ENCODE data around the gene LINGO4. TPM values are rescaled to one million over a fixed set of nuclear protein-coding genes. Genes with fewer than 3 reads are reported as not detected.

The LINGO4 gene
- total and polyA plus RNA-seq, 8 donors = 0.06 to 0.63 (median 0.12) TPM; not detected in 2

GRCh38 chr1:151763990-151764389, 41.2 kb downstream of the LINGO4 start:
- Histone ChIP-seq H3K27me3 (no peaks in the 10 kb centered on the region), H3K4me1 (peaks cover 7 to 15% of the 10 kb centered on the region in 2 donors), H3K9me3 (no peaks in the 10 kb centered on the region), H3K36me3 (peaks cover 4 to 32% of the 10 kb centered on the region in 2 donors), H3K27ac (peak overlapping the region; percentile 80 to 90), H3K4me3 (peak overlapping the region; percentile 67 to 71)
- ATAC-seq = no peak
- intact Hi-C loops (cut with DNase I) = no loop called here
- TF ChIP-seq CTCF (IDR thresholded peaks at IDR 0.05) = no peak
- peak in 1 of 4 donors; percentile 5 for DNase-seq

- no peaks in the 10 kb centered on the region for H3K9me3 ChIP-seq
- H3K36me3 ChIP-seq = peaks cover 4 to 40% of the 10 kb centered on the region in 2 donors
- DNase-seq = peak; percentile 78 to 96 (median 85)
- H3K4me3 ChIP-seq = peak within 1 kb of the TSS; percentile 67 to 71
- peak; percentile 99 for ATAC-seq
- peaks cover 7 to 15% of the 10 kb centered on the region in 2 donors for H3K4me1 ChIP-seq
- intact Hi-C loops (cut with DNase I) = no loop called here
- H3K27ac ChIP-seq = peak within 1 kb of the TSS; percentile 80 to 90
- H3K27me3 ChIP-seq = no peaks in the 10 kb centered on the region
- no peak for TF ChIP-seq CTCF (IDR thresholded peaks at IDR 0.05)
Measured at GRCh38 chr1:151762941-151763921, 42.0 kb downstream of the LINGO4 start, which contains the start of gene MRPL9. Gene MRPL9 (minus strand): TSS chr1:151763496. CDS start chr1:151763479, 17 bp downstream.

GRCh38 chr1:151760597-151761385, 44.4 kb downstream of the LINGO4 start:
- H3K9me3 ChIP-seq = no peaks in the 10 kb centered on the region
- H3K4me3 ChIP-seq = no peak overlapping the region
- ATAC-seq = no peak
- H3K27ac ChIP-seq = no peak overlapping the region
- peaks cover 4 to 51% of the 10 kb centered on the region in 2 donors for H3K36me3 ChIP-seq
- H3K27me3 ChIP-seq = no peaks in the 10 kb centered on the region
- no peak for DNase-seq
- intact Hi-C loops (cut with DNase I) = no loop called here
- peaks cover 7 to 15% of the 10 kb centered on the region in 2 donors for H3K4me1 ChIP-seq
- no peak for TF ChIP-seq CTCF (IDR thresholded peaks at IDR 0.05)

GRCh38 chr1:151759241-151759640, 46.0 kb downstream of the LINGO4 start:
- Histone ChIP-seq H3K36me3 (peaks cover 4 to 56% of the 10 kb centered on the region in 2 donors), H3K4me3 (no peak overlapping the region), H3K4me1 (peaks cover 7 to 15% of the 10 kb centered on the region in 2 donors), H3K27ac (no peak overlapping the region), H3K9me3 (no peaks in the 10 kb centered on the region), H3K27me3 (no peaks in the 10 kb centered on the region)
- no peak for DNase-seq
- ATAC-seq = no peak
- intact Hi-C loops (cut with DNase I) = no loop called here
- no peak for TF ChIP-seq CTCF (IDR thresholded peaks at IDR 0.05)
